Activated CD8-positive, alpha-beta memory T cell treated with anti-CD3 and anti-CD28 coated beads, Interleukin-2, amount 50 U/mL, for 4 hours (primary cell): ENCODE data around the gene LRRC4B.

Experiments used
- DNase-seq: peaks from one replicate; pipeline ENCODE4 v3.0.0-alpha.2; 2020

LRRC4B gene

DNA sequence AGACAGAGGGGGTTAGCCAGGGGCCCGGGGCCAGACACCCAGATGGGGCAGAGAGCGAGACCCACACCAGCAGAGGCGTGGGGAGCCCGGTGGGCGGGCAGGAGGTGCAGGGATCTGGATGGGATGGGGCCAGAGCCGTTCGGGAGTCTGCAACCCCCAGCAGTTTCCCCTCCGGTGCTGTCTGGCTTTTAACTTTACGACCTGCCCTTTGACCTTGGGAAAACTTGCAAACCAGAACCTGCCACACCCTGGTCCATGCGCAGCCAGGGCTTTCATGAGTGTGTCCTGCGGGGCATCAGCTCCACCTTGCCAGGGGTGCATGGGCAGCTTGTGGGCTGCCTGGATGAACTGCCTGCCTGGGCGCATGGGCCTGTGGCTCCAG is 67.1 kb downstream of the LRRC4B start:
- DNase-seq: no peak

DNA sequence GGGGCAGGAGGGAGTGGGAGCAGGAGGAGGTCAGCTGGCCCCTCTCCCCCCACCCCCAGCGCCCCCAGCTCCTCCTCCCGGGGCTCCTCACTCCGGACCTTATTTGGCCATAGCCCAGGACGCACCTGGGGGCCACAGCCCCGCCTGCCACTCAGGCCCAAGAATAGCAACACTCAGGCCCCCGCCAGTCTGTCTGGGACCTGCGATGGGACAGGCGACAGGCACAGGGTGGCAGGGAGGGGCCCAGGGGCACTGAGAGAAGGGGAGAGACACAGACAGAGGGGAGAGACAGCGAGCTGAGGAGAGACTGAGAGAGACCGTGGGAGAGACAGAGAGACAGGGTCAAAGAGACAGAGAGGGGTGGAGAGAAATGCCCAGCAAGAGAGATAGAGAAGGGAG is 67.5 kb downstream of the LRRC4B start:
- no peak for DNase-seq

DNA sequence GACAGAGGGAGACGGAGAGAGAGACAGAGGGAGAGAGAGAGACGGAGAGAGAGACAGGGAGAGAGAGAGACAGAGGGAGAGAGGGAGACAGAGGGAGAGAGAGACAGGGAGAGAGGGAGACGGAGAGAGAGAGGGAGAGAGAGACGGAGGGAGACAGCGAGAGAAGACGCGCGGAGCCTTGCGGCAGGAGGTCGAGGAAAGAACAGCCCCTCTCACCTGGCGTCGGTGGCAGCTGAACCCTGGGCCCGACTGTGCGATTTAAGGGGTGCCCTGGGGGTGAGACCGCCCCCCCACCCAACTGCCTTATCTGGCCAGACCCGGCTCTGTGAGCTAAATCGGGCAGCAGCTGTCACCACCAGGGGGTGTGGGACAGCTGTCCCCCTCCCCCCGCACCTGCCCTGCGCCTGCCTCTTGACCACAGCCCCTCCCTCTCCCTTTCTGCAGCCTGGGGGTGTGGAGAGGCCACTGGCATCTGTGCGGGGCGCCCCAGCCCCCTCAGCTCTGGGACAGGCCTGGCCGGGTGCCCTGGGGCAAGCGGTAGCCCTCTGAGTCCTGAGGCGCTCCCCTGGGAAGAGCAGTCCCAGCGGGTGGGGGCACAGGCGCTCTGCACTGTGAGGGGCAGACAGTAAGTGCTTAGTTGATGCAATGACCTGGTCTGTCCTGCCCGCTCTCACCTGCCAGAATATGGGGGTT is 68.0 kb downstream of the LRRC4B start:
- no peak for DNase-seq

DNA sequence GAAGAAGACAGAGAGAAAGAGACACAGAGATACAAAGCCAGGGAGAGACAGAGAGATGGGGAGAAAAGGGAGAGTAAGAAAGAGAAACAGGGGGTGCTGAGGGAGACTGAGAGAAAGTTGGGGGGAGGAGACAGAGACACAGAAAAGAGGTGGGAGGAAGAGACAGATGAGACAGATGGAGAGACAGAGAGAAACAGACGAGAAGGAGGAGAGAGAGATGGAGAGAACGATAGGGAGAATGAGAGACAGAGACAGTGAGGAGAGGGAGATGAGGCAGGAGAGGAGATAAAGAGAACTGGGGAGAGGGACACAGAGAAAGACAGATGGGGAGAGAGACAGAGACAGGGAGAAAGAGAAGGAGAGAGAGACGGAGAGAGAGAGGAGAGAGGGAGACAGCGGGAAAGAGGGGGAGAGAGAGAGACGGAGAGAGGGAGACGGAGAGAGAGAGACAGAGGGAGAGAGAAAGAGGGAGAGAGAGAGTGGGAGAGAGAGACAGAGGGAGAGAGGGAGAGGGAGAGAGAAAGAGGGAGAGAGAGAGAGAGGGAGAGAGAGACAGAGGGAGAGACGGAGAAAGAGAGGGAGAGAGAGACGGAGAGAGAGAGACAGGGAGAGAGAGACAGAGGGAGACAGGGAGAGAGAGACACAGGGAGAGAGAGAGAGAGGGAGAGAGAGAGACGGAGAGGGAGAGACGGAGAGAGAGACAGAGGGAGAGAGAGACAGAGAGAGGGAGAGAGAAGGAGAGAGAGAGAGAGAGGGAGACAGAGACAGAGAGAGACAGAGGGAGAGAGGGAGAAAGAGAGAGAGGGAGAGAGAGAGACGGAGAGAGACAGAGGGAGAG is 69.8 kb downstream of the LRRC4B start:
- DNase-seq: no peak

DNA sequence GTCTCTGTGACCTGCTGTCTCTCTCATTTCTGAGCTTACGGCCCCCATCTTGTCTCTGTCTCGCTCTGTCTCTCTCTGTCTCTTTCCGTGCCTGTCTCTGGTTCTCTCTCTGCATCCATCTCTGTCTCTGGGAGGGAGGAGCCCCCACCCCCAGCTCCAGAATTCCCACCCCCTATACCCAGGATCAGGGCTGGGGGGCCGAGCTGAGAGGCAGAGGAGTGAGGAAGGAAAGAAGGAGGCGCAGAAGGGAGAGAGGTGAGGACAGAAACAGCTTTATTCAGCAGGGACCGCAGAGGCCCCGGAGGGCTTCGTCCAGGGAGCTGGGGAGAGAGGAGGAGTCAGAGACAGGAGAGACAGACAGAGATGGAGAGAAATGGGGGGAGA is 71.2 kb downstream of the LRRC4B start:
- no peak for DNase-seq

DNA sequence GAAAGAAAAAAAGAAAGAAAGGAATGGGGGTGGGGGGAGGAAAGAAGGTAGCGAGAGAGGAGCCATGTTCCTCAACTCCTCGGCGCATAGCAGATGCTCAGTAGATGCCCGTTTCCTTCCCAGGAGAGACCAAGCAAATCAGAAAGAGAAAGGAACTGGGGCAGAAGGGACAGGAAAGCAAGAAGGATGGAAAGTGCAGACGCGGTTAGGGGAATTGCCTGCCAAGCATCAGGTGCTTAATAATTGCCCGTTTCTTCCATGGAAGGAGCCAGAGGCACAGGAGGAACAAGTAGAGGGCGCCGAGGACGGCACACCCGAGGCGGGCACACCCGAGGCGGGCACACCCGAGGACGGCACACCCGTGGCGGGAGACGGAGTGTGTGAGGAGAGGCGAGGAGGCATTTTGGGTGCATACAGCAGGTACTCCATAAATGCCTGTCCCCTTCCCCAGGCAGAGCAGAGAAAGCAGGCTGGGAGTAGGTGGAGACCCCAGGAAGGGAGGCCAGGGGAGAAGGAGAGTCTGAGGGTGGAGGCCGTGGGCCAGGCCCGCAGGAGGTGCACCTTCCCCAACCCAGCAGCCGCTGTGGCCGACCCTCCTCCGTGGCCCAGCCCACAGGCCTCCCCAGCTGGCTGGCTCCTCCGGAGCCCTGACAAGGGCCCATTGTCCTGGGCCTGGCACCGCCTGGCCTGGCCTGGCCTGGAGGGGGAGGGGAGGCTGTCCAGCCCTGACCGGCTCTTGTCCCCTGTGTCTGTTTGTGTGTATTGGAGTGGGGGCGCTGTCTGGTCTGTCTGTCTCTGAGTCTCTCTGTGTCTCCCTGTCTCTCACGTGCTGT is 71.8 kb downstream of the LRRC4B start:
- no peak for DNase-seq

DNA sequence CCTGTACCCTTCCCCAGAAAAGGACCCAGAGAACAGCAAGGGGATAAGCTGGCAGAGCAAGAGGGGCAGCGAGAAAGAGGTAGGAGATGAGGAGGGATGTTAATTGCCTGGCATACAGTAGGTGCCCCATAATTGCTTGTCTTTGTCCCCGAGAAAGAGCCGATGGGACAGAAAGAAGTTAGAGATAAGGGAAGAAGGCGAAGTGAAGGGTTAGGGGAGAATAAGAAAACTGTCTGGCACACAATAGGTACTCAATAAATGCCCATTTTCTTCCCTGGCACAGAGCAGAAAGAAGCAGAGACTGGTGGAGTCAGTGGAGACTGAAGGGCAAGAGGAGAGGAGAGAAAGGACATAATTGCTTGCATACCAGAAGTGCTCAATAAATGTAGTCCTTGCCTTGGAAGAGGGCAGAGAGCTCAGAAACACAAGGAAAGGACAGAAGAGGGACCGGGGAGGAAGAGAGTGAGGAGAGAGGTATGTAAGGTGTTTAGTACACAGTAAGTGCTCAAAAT is 73.2 kb downstream of the LRRC4B start:
- no peak for DNase-seq

DNA sequence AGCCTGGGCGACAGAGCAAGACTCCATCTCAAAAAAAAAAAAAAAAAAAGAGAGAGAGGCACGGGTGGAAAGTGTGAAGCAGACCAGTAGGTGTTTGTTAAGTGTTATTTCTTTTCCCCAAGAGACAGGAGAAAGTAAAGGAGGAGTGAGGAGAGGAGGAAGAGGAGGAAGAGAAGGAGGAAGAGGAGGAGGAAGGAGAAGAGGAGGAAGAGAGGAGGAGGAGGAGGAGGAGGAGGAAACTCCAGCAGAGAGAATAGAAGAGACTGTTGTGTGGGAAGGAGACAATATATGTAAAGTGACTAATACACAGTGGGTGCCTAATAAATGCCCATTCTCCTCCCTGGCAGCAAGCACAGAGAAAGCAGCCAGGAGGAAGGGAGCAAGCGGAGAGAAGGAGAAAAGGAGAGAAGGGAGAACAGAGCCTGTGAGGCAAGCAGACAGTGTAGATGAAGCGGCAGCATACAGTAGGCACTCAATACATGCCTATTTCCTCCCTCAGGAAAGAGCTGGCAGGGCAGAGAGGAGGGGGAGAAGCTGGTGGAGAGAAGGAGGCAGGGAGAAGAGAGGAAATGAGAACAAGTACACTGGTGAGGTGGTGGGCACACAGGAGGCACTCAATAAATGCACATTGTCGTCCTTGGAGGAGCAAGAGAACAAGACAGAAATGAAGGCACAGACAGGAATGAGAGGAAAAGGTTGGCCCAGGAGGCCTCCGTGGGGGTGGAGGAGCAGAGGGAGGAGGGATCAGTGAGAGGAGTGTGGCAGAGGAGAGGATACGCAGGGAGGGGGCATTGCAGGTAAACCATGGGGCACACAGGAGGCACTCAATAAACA is 73.8 kb downstream of the LRRC4B start:
- no peak for DNase-seq

DNA sequence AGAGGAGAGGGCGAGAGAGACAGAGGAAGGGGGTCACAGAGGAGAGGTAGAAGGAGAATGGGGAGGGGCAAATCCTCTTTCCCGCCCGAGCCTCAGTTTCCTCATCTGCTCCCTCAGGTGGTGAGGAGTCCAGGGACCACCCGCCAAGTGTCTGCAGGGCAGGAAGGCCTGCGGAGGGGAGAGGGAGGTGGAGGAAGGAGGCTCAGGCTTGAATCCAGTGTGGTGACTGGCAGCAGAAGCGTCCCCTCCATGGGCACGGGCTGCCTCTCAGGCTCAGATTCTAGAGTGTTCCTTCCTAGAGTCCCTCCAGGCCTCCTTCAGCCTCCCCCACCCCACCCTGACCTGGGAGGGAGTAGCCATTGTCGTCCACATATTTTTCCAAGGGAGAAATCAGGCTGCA is 75.1 kb downstream of the LRRC4B start:
- DNase-seq: no peak

DNA sequence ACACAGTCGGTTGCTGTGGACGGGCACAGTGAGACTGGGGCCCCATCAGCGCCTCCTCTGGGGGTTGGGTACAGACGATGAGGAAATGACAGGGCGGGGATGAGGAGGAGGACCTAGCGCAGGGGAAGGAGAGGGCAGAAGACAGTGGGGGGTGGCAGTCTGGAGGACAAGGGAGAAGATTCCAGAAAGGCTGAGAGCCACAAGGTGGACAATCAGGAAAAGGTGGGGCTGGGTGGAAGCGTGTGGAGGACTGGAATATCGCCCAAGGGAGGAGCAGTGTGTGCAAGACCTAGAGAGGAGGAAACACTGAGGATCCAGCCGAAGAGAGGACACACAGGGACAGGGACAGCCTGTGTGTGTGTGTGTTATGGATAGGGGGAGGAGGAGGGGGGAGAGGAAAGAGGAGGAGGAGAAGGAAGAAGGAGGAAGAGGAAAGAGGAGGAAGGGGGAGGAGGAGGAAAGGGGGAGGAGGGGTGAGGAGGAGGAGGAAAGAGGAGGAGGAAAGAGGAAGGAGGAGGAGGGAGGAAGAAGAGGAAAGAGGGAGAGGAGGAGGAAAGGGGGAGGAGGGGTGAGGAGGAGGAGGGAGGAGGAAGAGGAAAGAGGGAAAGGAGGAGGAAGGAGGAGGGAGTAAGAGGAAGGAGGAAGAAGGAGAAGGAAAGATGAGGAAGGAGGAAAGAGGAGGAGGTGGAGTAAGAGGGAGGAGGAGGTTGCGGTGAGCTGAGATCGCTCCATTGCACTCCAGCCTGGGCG is 75.8 kb downstream of the LRRC4B start:
- DNase-seq: no peak

DNA sequence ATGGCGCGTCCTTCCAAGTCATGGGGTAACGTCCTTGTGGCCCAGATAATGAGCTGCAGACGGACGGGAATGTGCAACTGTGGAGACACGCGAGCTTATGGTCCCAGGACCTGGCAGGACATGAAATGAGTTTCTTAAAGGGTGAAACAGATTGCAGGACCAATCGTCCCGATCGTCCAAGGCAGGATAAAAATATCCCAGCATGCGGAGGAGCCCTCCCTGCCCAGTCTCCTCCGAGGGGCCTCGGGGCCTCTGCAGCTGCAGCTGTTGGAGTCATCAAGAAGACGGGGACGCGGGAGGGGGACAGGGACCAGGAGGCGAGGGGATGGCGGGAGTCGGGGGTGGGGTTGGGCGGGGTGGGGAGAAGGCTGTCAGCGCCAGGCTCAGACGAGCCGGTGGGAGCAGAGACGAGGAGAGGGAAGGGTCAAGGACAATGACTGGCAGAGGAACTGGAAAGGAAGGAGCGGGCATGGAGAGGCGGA is 77.2 kb downstream of the LRRC4B start:
- DNase-seq: no peak

DNA sequence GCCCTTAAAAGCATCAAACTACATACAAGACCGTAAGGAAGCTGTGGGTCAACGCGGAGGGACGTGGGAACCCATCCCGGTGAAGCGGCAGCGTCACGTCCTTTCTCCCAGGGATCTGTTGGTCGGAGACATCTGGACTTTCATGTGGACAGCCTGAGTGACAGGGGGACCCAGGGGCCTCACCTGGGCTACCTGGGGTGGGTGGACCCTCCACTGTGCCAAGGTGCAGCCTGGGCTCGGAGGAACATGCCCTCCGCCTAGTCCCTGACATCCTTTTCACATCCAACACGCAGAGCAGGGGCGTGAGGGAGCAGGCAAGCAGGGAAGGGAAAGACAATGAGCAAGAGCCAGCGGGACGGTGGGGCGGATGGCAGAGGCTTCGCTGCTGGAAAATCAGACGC is 77.8 kb downstream of the LRRC4B start:
- no peak for DNase-seq

DNA sequence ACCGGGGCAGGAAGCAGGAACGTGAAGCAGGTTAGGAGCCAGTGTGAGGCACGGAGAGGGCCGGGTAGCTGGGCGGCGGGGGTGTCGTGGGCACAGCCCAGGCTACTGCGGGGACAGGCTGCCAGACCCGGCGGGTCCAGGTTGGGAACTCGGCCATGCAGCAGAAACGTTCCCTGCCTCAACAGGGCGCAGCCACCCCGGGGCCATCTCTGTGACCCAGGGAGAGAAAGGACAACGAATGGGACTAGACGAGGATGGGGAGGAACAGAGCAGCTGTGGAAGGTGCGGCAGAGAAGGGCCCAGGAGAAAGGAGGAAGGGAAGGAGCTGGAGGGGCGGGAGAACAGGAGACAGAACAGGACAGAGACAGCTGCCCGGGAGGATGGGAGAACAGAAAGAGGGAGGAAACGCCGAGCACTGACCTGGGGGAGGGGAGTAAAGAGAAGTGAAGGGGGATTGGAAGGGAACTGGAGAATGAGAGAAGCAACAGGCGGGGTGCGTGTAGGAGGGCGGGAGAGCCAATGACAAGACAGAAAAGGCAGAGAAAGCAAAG is 78.7 kb downstream of the LRRC4B start:
- DNase-seq: no peak

DNA sequence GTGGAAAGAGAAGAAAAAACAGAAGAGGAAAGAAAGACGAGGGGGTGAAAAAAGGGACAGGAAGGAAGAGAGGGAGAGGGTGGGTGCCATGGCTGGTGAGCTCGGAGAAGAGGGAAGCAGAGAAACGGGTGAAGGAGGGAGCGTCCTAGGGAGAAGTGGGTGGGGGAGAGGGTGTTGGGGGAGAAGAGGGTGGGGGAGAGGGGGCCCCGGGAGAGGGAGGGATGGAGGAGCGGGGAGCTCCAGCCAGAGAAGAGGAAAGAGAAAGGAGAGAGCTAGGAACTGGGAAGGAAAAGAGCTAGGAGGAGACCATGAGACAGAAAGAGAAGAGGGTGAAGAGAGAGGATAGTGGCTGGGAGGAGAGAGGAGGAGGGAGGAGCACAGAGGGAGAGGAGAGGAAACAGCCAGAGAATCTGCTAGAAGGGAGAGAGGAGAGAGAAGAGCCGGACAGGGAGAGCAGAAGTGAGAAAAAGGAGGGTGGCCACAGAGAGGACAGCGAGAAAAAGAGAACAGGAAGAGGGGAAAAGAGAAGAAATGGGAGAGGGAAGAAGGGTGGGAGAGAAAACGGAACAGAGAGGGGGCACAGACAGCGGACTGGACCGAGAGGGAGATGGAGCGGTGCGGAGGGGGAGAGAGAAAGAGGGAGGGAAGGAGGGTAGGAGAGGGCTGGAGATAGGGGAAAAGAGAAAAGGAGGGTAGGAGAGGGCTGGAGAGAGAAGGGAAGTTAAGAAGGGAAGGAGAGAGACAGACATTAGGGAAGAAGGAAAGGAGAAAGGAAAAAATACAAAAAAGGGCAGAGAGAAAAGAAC is 79.6 kb downstream of the LRRC4B start:
- DNase-seq: no peak

DNA sequence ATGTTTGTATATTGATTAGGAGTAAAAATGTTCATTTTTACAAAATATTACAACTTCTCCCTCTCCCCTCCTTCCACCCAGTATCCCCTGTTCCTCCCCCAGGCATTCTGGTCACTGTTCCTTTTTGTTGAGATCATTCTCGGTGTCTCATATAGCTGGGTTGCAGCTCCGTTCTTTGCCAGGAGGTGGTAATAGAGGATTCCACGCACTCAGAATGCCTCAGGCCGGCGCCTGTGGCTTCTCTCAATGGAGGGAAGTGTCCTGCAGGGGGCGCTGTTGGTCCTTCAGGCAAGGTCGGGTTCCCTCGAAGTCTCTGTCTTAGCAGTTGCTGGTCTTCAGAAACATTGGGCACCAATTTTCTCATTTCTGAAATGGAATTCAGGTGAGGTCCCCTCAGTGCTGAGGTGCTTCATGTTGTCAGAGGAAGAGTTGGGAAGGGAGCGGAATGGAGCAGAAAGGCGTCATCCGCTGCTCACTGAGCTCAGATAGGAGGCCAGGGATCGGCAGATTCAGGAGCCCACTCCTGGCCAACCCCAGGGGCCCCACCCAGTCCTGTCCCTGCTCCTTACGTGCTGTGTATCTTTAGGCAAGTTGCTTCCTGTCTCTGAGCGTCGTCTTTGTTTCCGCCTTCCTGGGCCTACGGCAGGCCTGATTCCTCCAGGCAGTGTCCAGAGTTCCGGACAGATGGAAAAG is 81.3 kb downstream of the LRRC4B start:
- DNase-seq: no peak

DNA sequence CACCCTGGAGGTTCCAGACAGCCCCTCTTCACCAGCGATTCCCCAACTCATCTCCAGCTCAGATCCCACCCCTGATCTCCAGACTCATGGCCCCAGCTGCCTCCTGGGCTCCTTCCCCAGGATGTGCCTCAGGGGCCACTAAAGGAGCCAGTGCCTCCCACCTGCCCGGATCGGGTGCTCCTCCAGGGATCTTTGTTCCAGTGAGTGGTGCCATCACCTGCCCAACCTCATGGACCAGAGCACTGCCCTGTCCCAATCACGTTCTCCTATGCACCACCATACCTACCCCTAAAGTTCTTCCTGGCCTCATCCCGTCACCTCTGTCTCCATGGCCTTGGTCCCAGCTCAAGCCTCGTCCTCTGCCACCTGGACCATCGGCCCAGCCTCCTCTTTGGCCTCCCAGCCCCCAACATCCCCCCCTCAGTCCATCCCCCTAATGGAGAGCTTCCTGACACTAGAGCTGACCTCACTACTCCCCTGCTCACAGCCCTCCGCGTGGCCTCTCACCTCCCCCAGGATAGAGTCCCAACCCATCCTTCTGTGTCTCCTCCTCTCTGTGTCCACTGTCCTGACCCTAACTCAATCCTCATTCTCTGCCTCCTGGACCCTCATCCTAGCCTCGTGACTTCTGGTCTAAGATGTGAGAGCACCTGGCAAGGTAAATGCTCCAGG is 82.8 kb downstream of the LRRC4B start:
- DNase-seq: no peak

DNA sequence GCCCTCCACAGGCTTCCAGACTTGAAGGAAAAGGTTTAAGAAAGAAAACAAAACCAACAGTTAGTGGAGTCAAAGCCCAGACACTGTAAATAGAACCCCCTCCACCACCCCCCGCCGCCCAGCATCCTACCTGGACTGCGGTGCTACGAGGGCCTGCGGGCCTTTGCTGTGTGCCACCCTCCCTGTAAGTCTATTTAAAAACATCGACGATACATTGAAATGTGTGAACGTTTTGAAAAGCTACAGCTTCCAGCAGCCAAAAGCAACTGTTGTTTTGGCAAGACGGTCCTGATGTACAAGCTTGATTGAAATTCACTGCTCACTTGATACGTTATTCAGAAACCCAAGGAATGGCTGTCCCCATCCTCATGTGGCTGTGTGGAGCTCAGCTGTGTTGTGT is 85.3 kb downstream of the LRRC4B start:
- DNase-seq: no peak

DNA sequence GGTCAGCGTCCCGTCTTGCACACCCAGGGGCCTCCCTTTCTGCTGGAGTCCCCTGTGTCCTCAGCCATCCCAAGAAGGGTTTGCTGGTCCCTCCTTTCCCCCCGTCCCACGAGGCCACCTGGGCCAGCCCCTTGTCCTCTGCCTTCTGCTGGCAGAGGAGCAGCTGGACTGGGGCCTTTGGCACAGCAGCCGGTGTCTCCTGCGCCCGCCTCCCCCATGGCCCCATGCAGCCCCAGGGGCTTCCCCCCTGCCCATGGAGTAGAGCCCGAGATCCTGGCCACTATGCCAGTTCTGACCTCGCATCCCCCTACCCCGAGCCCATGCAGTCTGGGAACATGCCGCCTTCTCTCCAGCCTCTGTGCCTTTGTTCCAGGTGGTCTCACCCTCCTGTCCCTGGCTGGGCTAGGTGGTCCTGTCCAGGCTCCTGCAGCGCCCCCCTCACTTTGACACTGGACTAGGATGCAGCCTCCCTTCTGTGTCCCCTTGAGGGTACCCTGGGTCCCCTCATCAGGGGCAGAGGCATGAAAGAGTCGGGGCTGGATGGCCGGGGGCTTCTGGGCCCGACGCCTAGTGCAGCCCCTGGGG is 85.9 kb downstream of the LRRC4B start:
- no peak for DNase-seq
